BE2C (cell line): ENCODE measurements around the gene BLVRB.
"Not testable (repeated sequence)": the region's sequence is repeated elsewhere in the genome, so short reads cannot be mapped to it uniquely, and the experiment has no call there.

Experiments used
- DNase-seq: peaks from one replicate; pipeline ENCODE4 v3.0.0-alpha.2; 2020
- H3K27me3 ChIP-seq: fragments of 250-450 bp; sonication (Bioruptor Pico); 2 replicates; pipeline ENCODE4 v1.5.1; 2020; ENCODE audit warnings: mild to moderate bottlenecking
- H3K36me3 ChIP-seq: fragments of 250-450 bp; sonication (Bioruptor Pico); 2 replicates; pipeline ENCODE4 v1.5.1; 2020; ENCODE audit warnings: mild to moderate bottlenecking
- H3K4me1 ChIP-seq: fragments of 250-450 bp; sonication (Bioruptor Pico); 2 replicates; pipeline ENCODE4 v1.5.1; 2020
- H3K4me3 ChIP-seq: 2 replicates; pipeline ENCODE4 v1.5.1; 2011; ENCODE audit warnings: low read depth, low read length
- H3K9me3 ChIP-seq: fragments of 250-450 bp; sonication (Bioruptor Pico); 2 replicates; pipeline ENCODE4 v1.5.1; 2020
- TF ChIP-seq, protein P1 (sequence below): IDR thresholded peaks from 2 replicates; pipeline ENCODE4 v1.5.1; 2012; ENCODE audit warnings: mild to moderate bottlenecking, low read depth, low read length

BLVRB gene

DNA sequence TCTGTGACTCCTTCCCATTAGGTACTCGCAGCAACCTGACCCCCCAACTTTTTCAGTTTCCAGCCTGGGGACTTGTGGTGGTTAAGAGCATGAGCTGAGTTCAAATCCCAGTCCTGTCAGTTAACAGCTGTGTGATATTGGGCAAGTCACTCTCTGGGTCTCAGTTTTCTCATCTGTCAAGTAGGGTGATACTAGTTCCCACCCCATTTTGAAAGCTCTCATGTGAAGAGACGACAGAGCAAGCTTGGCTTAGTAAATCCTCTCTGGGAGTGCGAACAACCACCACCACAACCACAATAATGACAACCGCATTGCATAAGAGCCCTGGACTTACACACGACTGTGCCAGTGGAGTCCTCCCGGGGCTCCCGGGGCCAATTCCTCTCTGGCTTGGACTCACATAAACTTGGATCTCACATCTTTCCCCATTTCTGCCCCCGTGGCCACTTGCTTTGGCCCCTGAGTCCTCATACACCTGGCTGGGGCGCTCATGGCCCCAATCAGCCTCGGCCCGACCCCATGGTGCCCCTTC lies 454 bp downstream of the BLVRB start:
- no peak for DNase-seq
- Histone ChIP-seq H3K36me3 (no peaks in the 10 kb centered on the region), H3K4me1 (peaks cover 12% of the 10 kb centered on the region)

DNA sequence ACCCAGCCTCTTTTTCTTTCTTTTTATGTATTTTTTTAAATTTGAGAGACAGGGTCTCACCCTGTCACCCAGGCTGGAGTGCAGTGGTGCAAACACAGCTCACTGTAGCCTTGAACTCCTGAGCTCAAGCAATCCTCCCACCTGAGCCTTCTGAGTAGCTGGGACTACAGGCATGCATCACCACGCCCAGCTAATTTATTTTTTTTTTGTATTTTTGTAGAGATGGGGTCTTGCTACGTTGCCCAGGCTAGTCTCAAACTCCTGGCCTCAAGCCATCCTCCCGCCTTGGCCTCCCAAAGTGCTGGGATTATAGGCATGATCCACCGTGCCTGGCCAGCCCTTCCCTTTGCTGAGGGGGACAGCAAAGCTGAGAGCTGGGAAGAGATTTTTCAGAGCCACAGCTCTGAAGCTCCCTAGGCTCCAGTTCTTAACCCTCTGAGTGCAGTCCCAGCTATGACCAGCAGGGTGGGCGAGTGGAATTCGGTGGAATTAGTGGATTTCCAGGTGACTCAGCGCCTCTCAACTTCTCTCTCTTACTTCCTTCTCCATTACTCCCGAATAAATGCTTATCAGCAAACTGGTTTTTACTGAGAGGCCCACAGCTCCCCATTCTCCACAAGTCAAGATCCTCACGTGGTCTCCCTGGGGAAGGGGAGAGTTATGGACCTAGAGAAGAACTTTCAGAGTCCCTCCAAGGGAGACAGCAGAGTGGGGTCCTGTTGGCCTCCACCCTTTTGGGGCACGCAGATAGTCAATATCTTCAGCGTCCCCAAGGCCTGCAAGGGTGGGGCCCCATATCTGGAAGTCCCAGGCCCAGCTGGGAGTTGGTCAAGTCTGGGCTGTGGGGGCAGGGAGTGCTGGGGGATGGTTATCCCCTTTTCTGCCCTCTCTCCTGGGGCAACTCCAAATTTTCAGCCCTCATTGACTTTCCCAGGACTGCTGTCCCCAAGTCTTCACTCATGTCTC lies 1.2 kb downstream of the BLVRB start:
- Histone ChIP-seq H3K4me3 (no peak overlapping the region), H3K9me3 (no peaks in the 10 kb centered on the region), H3K4me1 (peaks cover 12% of the 10 kb centered on the region), H3K27me3 (peaks cover 16% of the 10 kb centered on the region), H3K36me3 (no peaks in the 10 kb centered on the region)
- TF ChIP-seq, protein P1, sequence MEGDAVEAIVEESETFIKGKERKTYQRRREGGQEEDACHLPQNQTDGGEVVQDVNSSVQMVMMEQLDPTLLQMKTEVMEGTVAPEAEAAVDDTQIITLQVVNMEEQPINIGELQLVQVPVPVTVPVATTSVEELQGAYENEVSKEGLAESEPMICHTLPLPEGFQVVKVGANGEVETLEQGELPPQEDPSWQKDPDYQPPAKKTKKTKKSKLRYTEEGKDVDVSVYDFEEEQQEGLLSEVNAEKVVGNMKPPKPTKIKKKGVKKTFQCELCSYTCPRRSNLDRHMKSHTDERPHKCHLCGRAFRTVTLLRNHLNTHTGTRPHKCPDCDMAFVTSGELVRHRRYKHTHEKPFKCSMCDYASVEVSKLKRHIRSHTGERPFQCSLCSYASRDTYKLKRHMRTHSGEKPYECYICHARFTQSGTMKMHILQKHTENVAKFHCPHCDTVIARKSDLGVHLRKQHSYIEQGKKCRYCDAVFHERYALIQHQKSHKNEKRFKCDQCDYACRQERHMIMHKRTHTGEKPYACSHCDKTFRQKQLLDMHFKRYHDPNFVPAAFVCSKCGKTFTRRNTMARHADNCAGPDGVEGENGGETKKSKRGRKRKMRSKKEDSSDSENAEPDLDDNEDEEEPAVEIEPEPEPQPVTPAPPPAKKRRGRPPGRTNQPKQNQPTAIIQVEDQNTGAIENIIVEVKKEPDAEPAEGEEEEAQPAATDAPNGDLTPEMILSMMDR = peak; percentile 90
- DNase-seq = peak; percentile 87

More for the DNA sequence above, 454 bp downstream of the BLVRB start:
- Histone ChIP-seq H3K4me3 (peak overlapping the region; percentile 62), H3K27me3 (peaks cover 16% of the 10 kb centered on the region), H3K9me3 (no peaks in the 10 kb centered on the region)
- TF ChIP-seq, protein P1 = no peak

DNA sequence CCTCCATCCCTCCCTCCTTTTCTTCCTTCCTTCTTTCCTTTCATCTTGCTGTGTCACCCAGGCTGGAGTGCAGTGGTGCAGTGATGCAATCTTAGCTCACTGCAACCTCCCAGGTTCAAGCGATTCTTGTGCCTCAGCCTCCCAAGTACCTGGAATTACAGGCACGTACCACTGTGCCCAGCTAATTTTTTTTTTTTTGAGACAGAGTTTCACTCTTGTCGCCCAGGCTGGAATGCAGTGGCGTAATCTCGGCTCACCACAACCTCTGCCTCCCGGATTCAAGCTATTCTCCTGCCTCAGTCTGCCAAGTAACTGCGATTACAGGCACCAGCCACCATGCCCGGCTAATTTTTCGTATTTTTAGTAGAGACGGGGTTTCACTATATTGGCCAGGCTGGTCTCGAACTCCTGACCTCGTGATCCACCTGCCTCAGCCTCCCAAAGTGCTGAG lies 1.9 kb downstream of the BLVRB start:
- not testable (repeated sequence) for H3K9me3 ChIP-seq, H3K4me3 ChIP-seq, H3K36me3 ChIP-seq, DNase-seq
- Histone ChIP-seq H3K27me3 (peaks cover 16% of the 10 kb centered on the region), H3K4me1 (peaks cover 12% of the 10 kb centered on the region)

DNA sequence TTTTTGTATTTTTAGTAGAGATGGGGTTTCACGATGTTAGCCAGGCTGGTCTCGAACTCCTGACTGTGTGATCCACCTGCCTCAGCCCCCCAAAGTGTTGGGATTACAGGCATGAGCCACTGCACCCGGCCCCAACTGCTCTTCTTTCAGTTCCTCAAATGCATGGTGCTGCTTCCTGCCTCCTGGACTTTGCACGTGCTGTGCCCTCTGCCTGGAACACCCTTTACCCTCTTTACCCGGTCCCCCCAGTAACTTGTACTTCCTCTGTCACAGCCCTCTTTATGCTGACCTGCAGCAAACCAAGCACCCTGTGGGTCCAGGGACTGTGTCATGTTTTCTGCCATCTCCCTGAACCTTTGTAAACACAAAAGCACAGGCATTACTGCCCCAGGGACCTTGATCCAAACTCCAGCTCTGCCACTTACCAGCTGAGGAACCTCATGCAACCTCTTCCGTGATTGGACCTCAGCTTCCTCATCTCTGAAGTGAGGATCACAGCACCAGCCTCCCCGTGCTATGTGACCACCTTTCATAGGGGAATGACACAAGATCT lies 3.8 kb downstream of the BLVRB start:
- no peaks in the 10 kb centered on the region for H3K9me3 ChIP-seq
- peaks cover 12% of the 10 kb centered on the region for H3K4me1 ChIP-seq
- no peaks in the 10 kb centered on the region for H3K36me3 ChIP-seq
- no peak for DNase-seq
- TF ChIP-seq, protein P1 = no peak
- H3K27me3 ChIP-seq = peaks cover 7% of the 10 kb centered on the region
- H3K4me3 ChIP-seq = no peak overlapping the region

DNA sequence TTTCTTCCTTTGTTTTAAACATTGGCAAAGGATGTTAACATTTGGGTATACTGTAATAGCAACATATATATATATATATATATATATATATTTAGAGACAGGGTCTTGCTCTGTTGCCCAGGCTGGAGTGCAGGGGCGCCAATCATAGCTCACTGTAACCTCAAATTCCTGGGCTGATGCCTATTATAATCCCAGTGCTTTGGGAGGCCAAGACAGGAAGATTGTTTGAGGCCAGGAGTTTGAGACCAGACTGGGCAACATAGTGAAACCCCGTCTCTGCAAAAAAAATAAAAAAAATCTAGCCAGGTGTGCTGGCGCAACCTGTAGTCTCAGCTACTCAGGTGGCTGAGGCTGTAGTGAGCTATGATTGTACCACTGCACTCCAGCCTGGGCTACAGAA lies 5.4 kb downstream of the BLVRB start:
- peaks cover 7% of the 10 kb centered on the region; the same call in 1 of the 2 replicates for H3K4me1 ChIP-seq
- TF ChIP-seq, protein P1 = no peak
- H3K4me3 ChIP-seq = no peak overlapping the region
- no peaks in the 10 kb centered on the region for H3K27me3 ChIP-seq
- no peaks in the 10 kb centered on the region for H3K36me3 ChIP-seq
- H3K9me3 ChIP-seq = no peaks in the 10 kb centered on the region
- DNase-seq = no peak

DNA sequence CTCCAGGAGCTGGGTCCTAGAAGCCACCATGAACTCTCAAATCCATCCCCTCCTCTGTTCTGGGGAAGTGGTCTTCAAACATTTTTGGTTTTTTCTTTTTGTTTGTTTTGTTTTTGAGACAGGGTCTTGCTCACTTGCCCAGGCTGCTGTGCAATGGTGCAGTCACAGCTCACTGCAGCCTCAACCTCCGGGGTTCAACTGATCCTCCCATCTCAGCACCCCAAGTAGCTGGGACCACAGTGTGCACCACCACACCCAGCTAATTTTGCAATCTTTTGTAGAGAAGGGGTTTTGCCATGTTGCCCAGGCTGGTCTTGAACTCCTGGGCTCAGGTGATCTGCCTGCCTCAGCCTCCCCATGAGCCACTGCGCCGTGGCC lies 7.0 kb downstream of the BLVRB start:
- TF ChIP-seq, protein P1 = no peak
- no peak for DNase-seq
- no peak overlapping the region for H3K4me3 ChIP-seq

More for the DNA sequence above, 7.0 kb downstream of the BLVRB start:
- no peaks in the 10 kb centered on the region for H3K27me3 ChIP-seq
- no peaks in the 10 kb centered on the region for H3K4me1 ChIP-seq
- H3K9me3 ChIP-seq = no peaks in the 10 kb centered on the region
- no peaks in the 10 kb centered on the region for H3K36me3 ChIP-seq
